A673 (cell line): Measurements from ENCODE around the gene L1TD1.

ENCODE experiments used
- EZH2 ChIP-seq: fragments of 200-600 bp; sonication (generic); IDR thresholded peaks from 2 replicates; pipeline ENCODE4 v1.6.1; 2017; ENCODE audit warnings: borderline replicate concordance, low read depth, mild to moderate bottlenecking, mixed read lengths, antibody characterized with exemption, low read length; ENCODE audit not compliant: poor library complexity, severe bottlenecking
- TF ChIP-seq, protein P1 (sequence below): fragments of 300-800, 200-600 bp; sonication (generic); conservative IDR thresholded peaks from 2 replicates; pipeline ENCODE4 v1.5.1; 2017; ENCODE audit warnings: low read depth, mild to moderate bottlenecking, antibody characterized with exemption, low read length, moderate library complexity, mixed read lengths

DNA sequence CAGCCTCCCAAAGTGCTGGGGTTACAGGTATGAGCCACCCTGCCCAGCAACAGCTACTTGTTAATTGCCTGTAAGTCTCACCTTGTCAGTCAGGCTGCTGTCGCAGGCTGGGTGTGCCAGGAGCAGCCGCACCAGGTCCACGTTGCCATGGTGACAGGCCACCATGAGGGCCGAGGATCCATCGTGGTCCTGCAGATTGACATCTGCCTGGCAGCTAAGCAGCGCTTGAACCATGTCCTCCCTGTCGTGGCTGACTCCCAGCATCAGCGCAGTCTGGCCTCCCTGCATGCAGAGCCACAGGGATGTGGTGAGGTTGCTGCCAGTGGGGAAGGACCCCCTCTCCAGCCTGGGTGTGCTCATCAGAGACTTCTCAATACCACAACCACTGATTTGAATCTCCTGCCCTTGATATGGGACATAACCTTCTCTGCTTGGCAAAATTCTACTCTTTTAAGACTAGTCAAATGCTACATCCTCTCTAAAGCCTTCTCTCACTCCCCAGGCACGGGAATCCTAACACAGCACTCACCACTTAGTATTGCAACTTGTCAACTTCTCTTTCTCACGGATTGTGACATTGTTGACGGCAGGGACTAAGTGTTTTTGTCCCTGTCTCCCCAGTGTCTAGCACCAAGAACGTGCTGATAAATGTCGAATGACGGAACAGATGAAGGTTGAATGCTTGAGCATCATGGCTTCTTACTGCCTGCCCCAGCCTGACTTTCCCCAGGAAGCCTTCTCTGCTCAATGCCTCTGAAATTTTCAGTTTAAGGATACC lies 52.9 kb downstream of the L1TD1 start:
- TF ChIP-seq, protein P1, sequence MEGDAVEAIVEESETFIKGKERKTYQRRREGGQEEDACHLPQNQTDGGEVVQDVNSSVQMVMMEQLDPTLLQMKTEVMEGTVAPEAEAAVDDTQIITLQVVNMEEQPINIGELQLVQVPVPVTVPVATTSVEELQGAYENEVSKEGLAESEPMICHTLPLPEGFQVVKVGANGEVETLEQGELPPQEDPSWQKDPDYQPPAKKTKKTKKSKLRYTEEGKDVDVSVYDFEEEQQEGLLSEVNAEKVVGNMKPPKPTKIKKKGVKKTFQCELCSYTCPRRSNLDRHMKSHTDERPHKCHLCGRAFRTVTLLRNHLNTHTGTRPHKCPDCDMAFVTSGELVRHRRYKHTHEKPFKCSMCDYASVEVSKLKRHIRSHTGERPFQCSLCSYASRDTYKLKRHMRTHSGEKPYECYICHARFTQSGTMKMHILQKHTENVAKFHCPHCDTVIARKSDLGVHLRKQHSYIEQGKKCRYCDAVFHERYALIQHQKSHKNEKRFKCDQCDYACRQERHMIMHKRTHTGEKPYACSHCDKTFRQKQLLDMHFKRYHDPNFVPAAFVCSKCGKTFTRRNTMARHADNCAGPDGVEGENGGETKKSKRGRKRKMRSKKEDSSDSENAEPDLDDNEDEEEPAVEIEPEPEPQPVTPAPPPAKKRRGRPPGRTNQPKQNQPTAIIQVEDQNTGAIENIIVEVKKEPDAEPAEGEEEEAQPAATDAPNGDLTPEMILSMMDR, result no peak
- TF ChIP-seq EZH2, result no peak
